ENCODE measurements around the gene NHS. TPM values are rescaled to one million over a fixed set of nuclear protein-coding genes. Genes with fewer than 3 reads are reported as not detected.

Gene NHS
- total RNA-seq, 1 donor from 2014 or later, result 20.2 TPM

DNA sequence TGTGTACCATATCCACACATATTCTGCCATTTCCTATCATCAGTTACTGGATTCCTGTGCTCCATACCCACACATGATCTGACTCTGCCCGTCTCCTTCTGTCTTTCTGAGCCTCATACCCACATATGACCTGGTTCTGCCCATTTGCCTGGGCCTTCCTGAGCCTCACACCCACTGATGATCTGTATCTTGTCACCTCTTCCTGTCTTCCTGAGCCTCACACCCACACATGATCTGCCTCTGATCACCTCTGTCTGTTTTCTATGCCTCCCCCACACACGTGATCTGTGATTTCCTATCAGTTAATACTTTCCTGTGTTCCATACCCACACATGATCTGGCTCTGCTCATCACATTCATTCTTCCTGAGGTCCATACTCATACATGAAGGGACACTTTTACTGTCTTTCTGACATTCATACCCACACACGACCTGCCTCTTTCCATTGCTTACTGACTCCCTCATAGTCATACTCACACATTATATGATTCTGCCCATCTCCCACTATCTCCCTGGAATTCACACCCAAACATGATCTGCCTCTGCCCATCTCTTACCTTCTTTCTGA is 394.8 kb downstream of the NHS start:
- intact Hi-C loops (cut with DNase I), result no loop called here
- DNase-seq (ENCODE audit: low spot score), result no peak
- ATAC-seq, result no peak

DNA sequence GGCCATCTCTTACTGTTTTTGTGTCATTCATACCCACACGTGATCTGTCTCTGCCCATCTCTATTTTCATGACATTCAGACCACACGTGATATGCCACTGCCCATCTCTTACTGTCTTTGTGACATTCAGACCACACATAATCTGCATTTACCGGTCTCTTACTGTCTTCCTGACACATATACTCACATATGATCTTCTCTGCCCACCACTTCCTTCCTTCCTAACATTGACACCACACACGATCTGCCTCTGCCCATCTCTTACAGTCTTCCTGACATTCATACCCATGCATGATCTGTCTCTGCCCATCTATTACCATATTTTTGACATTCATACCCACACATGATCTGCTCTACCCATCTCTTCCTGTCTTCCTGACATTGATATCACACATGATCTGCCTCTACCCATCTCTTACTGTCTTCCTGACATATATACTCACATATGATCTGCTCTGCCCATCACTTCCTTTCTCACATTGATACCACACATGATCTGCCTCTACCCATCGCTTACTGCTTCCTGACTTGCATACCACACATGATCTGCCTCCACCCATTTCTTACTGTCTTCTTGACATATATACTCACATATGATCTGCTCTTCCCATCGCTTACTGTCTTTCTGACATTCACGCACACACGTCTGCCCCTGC is 398.3 kb downstream of the NHS start:
- intact Hi-C loops (cut with DNase I), result no loop called here
- ATAC-seq (no peak), DNase-seq (ENCODE audit: low spot score) (no peak)

DNA sequence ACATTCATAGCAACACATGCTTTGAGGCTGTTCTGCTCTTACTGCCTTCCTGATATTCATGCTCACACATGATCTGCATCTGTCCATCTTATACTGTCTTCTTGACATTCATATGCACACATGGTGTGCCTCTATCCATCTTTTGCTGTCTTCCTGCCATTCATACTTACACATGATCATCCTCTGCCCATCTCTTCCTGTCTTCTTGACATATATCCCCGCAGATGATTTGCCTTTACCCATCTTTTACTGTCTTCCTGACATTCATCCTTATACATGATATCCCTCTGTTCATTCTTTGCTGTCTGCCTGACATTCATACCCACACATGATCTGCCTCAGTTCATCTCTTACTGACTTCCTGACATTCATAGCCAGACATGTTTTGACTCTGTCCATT is 399.1 kb downstream of the NHS start:
- intact Hi-C loops (cut with DNase I), result no loop called here
- ATAC-seq, result no peak
- no peak for DNase-seq (ENCODE audit: low spot score)

DNA sequence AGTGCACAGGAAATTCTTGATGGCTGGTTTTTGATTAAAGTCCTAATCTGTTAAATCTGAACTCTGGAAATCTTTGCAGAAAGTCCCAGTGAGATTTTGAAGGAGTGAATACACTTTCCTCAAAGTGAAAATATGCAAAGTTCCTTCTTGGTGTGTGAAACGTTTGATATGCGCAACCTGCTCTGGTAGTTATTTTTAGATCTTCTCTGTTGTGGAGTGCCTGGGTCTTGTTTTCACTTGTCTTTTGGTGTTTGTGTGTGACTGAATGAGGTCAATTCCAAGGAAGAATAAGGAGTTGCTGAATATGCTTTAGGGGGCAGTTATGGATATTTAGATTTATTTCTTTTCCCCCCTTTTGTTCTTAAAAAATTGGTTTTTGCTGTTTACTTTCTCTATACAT is 404.0 kb downstream of the NHS start:
- intact Hi-C loops (cut with DNase I), result no loop called here
- DNase-seq (ENCODE audit: low spot score) (no peak), ATAC-seq (no peak)

DNA sequence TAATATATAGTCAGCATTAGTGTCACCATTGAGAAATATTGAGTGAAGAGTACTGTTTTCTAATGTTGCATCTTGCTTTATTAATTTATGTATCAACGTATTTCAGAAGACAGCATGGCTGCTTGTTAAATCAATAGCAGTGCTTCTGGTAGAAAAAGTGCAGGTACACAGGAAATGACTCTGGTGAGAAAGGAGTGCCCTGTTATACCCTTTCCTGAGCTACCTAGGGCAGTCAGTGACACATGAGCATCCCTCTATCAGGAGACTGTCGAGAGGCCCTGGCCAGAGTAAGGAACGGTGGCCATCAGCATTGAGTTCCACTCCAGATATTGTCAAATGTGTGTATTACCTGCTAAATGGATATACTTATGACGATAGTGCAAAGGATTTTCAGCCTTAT is 404.4 kb downstream of the NHS start:
- DNase-seq (ENCODE audit: low spot score) (no peak), ATAC-seq (no peak)
- intact Hi-C loops (cut with DNase I), result no loop called here

Small RNAs within 50 kb of the gene (microRNA-seq; reads per million reads assigned to microRNA genes)
- not detected for gene MIR4768

Measured in sciatic nerve (tissue), 2 donors.